Fibroblast of the aortic adventitia (primary cell): ENCODE measurements around the gene GRIK1. TPM values are rescaled to one million over a fixed set of nuclear protein-coding genes. Genes with fewer than 3 reads are reported as not detected.
A peak's percentile ranks its signal among the peaks of the same experiment; 100 is the strongest.

Source experiments
- DNase-seq: peaks from one replicate; pipeline ENCODE4 v3.0.0-alpha.2; 2010; ENCODE audit warnings: low read depth
- H3K4me3 ChIP-seq: 2 replicates; pipeline ENCODE4 v1.5.1; 2011; ENCODE audit warnings: low read depth, mild to moderate bottlenecking, control low read depth, low read length, moderate library complexity
- total RNA-seq: library from RNA; depleted of rRNA; stranded (reverse); fragments of >200 nt; gene quantifications from 2 replicates; pipeline ENCODE4 v1.2.3, GENCODE V29; 2012; ENCODE audit warnings: low replicate concordance
- TF ChIP-seq, protein P1 (sequence below): IDR thresholded peaks from 2 replicates; pipeline ENCODE4 v1.5.1; 2011; ENCODE audit warnings: mild to moderate bottlenecking, low read length, control low read depth, inconsistent platforms; ENCODE audit not compliant: insufficient read depth

GRIK1 gene
- total RNA-seq, 1 donor = 0.81 TPM

- no peak overlapping the region for H3K4me3 ChIP-seq
- DNase-seq = peak; percentile 12
- TF ChIP-seq, protein P1, sequence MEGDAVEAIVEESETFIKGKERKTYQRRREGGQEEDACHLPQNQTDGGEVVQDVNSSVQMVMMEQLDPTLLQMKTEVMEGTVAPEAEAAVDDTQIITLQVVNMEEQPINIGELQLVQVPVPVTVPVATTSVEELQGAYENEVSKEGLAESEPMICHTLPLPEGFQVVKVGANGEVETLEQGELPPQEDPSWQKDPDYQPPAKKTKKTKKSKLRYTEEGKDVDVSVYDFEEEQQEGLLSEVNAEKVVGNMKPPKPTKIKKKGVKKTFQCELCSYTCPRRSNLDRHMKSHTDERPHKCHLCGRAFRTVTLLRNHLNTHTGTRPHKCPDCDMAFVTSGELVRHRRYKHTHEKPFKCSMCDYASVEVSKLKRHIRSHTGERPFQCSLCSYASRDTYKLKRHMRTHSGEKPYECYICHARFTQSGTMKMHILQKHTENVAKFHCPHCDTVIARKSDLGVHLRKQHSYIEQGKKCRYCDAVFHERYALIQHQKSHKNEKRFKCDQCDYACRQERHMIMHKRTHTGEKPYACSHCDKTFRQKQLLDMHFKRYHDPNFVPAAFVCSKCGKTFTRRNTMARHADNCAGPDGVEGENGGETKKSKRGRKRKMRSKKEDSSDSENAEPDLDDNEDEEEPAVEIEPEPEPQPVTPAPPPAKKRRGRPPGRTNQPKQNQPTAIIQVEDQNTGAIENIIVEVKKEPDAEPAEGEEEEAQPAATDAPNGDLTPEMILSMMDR = no peak
Measured at GRCh38 chr21:29753216-29753615, 186.6 kb downstream of the GRIK1 start.

DNA sequence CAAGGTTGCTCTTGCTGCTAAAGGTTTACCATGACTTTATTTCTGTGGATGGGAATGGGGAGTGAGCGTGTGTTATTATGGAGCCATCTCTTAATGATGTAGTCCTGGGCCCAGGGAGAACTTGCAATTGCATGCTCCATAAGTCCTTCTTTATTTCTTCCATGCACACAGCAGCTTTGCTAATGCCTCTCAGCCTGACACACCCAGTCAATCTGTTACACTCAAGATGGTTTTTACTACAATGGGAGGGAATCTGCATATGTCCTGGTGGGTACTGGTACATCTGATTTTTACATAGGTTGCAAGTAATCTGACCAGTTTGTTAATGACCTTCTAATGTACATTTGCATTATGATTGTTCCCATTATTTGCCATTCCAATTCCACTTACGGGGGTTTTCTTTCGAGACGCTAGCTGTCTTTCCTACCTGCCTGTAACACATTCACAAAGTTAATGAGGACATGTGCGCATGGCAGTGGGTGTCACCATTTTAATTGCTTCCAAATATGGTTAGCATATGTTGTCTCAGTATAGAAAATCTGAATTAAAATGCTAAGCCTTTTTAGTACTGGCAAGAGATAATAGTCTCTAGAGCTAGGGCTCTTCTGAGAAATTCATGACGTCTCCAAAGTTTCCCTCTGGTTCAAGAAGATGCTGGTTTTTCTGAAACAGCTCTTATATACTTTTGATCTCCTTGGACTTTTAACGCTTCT lies 188.2 kb downstream of the GRIK1 start:
- TF ChIP-seq, protein P1 = no peak
- DNase-seq = no peak

DNA sequence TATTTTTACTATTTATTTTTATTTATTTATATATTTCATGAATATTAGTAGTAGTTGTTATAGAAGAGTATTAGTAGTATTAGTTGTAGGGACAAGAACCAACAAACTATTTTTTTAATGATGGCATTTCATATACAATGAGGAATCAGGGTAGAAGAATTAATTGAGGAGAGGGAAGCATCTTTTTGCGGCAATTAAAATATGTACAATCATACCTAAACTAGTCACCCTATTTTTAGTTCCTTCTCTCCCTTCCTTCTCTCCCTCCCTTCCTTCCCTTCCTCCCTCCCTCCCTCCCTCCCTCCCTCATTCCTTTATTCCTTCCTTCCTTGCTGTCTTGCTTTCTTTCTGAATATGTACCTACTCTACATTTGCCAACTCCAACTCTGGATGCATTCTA lies 189.8 kb downstream of the GRIK1 start:
- DNase-seq = no peak
- no peak overlapping the region for H3K4me3 ChIP-seq
- TF ChIP-seq, protein P1 = no peak

More for the DNA sequence above, 188.2 kb downstream of the GRIK1 start:
- no peak overlapping the region for H3K4me3 ChIP-seq

GRCh38 chr21:29749223-29749622 lies 190.6 kb downstream of the GRIK1 start:
- TF ChIP-seq, protein P1 = no peak
- no peak for DNase-seq
- H3K4me3 ChIP-seq = no peak overlapping the region

DNA sequence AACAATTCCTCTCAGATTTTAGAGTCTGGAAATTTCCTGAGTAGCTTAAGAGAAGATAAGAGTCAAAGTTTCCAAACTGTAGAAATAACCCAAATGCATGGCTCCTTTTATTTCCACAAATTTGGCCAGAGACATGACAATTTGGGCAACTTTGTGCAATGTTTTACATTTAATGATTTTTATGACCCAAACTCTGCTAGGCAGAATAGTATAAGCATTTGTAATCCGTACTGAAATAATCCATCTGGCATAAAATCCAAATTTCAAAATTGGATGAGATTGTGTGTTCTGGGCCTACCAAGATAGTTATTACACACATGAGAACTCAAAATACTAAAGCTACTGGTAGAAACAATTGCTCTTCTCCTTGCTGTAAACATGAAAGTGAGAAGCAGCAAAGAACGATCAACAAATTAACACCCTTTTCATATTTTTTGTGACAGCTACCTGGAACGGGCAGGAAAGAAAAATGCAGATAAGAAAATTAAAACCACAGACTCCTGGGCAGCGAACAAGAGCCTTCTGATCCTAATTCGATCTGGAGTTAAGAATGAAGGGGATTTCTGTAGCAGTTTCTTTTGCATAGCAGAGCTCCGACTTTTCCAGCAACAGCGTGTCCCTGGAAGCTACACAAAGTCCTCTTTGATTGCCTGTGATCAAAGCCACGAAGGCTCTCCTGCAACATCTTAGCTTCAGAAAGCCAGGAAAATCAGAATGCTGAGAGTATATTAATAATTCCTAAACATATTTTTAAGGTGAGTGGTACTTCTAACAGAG lies 191.2 kb downstream of the GRIK1 start:
- DNase-seq = peak; percentile 69
- H3K4me3 ChIP-seq = no peak overlapping the region
- TF ChIP-seq, protein P1 = no peak

DNA sequence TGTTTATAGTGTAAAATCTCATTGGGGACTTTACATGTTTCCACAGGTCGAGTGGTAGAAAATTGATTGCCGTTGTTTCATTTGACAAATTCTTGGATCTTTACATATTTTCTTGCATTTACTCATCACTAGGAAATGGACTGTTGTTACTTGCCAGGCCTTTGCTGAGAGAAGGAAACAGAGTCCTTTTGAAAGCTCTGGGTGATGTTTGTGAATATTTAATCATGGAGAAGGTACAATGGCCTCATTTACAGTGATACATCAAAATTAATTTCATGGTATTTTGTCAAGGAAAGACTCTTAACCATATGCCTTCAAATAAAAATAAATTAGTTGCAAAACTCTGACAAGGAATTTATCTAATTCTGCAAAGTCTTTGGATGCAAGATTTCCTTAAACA lies 198.0 kb downstream of the GRIK1 start:
- TF ChIP-seq, protein P1 = no peak
- DNase-seq = no peak
- no peak overlapping the region for H3K4me3 ChIP-seq
